Measurements from ENCODE around the gene GSTT4.
"Not testable (repeated sequence)": the region's sequence is repeated elsewhere in the genome, so short reads cannot be mapped to it uniquely, and the experiment has no call there.

GSTT4 gene

DNA sequence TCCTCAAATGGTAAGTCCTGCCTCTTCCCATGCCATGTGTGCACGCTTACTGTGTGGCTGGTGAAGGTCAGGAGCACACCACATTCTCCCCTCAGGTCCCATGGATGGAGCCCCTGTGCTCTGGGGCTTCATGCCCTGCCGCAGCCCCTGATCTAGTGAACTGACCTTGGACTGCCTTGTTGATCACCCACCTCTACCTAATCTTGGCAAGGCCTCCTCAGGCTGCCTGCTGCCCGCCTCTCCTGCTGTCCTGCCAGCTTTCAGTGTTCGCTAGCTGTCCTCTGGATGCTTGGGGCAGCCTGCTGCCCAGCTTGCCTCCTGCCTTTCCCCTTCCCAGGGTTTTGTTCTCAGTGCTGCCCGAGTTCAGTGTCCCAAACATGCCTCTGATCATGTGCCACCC, 44.0 kb upstream of the GSTT4 start:
- ChIA-PET POLR2A (no interaction called here), CTCF (no interaction called here)
- no peak overlapping the region for H3K4me3 ChIP-seq (ENCODE audit: low read depth, low read length)
- TF ChIP-seq, protein P1, sequence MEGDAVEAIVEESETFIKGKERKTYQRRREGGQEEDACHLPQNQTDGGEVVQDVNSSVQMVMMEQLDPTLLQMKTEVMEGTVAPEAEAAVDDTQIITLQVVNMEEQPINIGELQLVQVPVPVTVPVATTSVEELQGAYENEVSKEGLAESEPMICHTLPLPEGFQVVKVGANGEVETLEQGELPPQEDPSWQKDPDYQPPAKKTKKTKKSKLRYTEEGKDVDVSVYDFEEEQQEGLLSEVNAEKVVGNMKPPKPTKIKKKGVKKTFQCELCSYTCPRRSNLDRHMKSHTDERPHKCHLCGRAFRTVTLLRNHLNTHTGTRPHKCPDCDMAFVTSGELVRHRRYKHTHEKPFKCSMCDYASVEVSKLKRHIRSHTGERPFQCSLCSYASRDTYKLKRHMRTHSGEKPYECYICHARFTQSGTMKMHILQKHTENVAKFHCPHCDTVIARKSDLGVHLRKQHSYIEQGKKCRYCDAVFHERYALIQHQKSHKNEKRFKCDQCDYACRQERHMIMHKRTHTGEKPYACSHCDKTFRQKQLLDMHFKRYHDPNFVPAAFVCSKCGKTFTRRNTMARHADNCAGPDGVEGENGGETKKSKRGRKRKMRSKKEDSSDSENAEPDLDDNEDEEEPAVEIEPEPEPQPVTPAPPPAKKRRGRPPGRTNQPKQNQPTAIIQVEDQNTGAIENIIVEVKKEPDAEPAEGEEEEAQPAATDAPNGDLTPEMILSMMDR (IDR thresholded peaks at IDR 0.05; ENCODE audit: insufficient read depth, low read length, missing control alignments): no peak
- no peak for DNase-seq (ENCODE audit: low read depth, low spot score)

DNA sequence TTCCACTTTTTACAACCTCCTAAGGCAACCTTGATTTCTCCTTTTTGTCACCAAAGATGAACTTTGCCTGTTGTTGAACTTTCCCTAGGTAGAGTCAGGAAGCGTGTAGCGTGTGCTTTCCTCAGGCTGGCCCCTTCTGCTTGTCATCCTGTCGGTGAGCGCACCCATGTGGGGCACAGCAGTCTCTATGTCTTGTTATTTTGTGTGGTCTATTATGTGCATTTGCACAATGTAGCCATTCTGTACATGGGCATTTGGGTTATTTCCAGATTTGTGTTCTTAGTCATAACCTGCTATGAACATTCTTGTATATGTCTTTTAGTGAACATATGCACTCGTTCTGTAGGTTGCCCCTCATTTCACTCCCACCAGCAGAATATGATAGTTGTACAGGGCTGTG, 40.8 kb upstream of the GSTT4 start:
- no peak for DNase-seq (ENCODE audit: low read depth, low spot score)
- TF ChIP-seq, protein P1 (IDR thresholded peaks at IDR 0.05; ENCODE audit: insufficient read depth, low read length, missing control alignments): no peak
- POLR2A ChIA-PET: no interaction called here
- no peak overlapping the region for H3K4me3 ChIP-seq (ENCODE audit: low read depth, low read length)
- CTCF ChIA-PET: interaction anchor here (0.6 kb wide), 1 partner anchor 132 kb away, joined by 4 read pairs; no protein-coding TSS in a partner anchor

DNA sequence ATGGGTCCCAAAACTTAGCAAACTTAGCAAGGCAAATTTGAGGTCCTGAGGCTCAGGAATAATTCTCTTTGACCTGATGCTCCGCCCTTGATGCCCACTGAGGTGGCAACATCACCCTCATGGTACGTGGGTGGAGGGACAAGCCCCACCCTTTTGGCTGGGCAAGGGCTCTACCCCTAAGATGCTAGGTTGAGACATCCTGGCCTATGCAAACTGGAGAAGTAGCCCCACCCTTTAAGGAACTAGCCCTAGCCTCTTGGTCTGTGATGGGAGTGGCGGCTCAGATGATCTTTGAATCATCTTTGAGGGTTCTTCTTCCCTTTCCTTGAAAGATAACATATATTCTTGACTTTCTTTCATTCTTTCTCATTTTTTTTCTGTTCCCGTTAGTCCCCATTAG, 38.7 kb upstream of the GSTT4 start:
- H3K4me3 ChIP-seq (ENCODE audit: low read depth, low read length): no peak overlapping the region
- POLR2A ChIA-PET: no interaction called here
- CTCF ChIA-PET: no interaction called here
- TF ChIP-seq, protein P1 (IDR thresholded peaks at IDR 0.05; ENCODE audit: insufficient read depth, low read length, missing control alignments): no peak
- DNase-seq (ENCODE audit: low read depth, low spot score): no peak

DNA sequence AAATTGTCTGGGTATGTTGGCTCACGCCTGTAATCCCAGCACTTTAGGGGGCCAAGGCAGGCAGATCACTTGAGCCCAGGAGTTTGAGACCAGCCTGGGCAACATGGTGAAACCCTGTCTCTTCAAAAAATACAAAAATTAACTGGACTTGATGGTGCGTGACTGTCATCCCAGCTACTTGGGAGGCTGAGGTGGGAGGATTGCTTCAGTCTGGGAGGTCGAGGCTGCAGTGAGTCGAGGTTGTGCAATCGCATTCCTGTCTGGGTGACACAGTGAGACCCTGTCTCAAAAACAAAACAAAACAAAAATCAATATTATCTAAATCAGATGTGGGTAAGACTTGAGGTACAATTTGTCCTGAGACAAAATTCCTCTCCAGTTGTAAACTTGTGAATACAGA, 38.2 kb upstream of the GSTT4 start:
- POLR2A ChIA-PET; CTCF ChIA-PET; H3K4me3 ChIP-seq (ENCODE audit: low read depth, low read length); DNase-seq (ENCODE audit: low read depth, low spot score): not testable (repeated sequence)

DNA sequence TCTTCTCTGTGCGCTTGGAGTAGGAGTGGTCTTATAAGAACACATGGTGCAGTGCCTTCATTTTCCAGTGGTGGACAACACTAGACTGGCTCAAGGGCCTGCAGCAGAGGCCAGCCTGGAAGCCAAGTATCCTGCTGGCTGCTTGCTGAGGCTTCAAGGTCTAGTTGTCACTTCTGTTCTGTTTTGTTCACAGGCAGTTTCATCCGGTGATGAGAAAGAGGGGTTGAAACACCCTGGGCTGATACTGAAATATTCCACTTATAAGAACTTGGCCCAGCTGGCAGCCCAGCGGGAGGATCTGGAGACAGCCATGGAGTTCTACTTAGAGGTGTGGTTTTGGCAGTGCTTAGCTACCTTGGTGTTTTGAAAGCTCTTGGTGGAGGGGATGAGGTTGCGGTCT, 35.7 kb upstream of the GSTT4 start:
- no peak for DNase-seq (ENCODE audit: low read depth, low spot score)
- no peak overlapping the region for H3K4me3 ChIP-seq (ENCODE audit: low read depth, low read length)
- TF ChIP-seq, protein P1 (IDR thresholded peaks at IDR 0.05; ENCODE audit: insufficient read depth, low read length, missing control alignments): no peak
- ChIA-PET POLR2A (no interaction called here), CTCF (interaction anchor here (1.4 kb wide), 1 partner anchor 10 kb away, joined by 3 read pairs; no protein-coding TSS in a partner anchor)

DNA sequence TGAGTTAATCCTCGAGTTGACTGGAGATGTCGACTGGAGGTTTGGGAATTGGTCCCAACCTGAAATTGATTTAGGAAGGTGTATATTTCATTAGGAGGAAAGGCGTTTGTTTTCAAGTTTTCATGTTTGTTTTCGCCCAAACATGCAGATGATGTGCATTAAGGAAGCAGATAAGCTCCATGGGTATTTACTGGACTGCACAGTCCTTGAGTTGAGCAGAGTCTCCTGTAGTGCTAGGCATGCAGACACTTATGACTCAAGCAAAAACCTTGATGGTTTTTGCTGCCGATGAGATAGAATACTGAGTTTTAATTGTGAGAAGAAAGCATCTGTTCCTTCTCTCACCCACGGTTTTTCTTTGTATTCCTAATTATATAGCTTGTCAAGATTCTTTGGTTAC, 33.8 kb upstream of the GSTT4 start:
- DNase-seq (ENCODE audit: low read depth, low spot score): no peak
- no peak overlapping the region for H3K4me3 ChIP-seq (ENCODE audit: low read depth, low read length)
- CTCF ChIA-PET: interaction anchor here (0.7 to 1.7 kb wide), 2 partner anchors 29 to 118 kb away, joined by 4 to 5 read pairs; no protein-coding TSS in a partner anchor
- TF ChIP-seq, protein P1 (IDR thresholded peaks at IDR 0.05; ENCODE audit: insufficient read depth, low read length, missing control alignments): no peak
- POLR2A ChIA-PET: no interaction called here

All from AG04449 (cell line).